Measurements from ENCODE around the gene SPDL1. TPM values are rescaled to one million over a fixed set of nuclear protein-coding genes. Genes with fewer than 3 reads are reported as not detected.

SPDL1 gene
- total RNA-seq, 1 donor, result 43.7 TPM

GRCh38 chr5:169551696-169552095, 31.9 kb upstream of the SPDL1 start:
- no peak overlapping the region for H3K4me3 ChIP-seq (ENCODE audit: low read depth, low read length)
- no peak for TF ChIP-seq CTCF (IDR thresholded peaks at IDR 0.05; ENCODE audit: insufficient read depth, low read length)
- DNase-seq (ENCODE audit: low read depth), result no peak

GRCh38 chr5:169554251-169554650, 29.3 kb upstream of the SPDL1 start:
- H3K4me3 ChIP-seq (ENCODE audit: low read depth, low read length), result no peak overlapping the region
- DNase-seq (ENCODE audit: low read depth), result no peak
- no peak for TF ChIP-seq CTCF (IDR thresholded peaks at IDR 0.05; ENCODE audit: insufficient read depth, low read length)

- TF ChIP-seq CTCF (IDR thresholded peaks at IDR 0.05; ENCODE audit: insufficient read depth, low read length), result no peak
These were observed 25.7 kb upstream of the SPDL1 start for GRCh38 chr5:169557838-169558237.

GRCh38 chr5:169561893-169562292, 21.7 kb upstream of the SPDL1 start:
- TF ChIP-seq CTCF (IDR thresholded peaks at IDR 0.05; ENCODE audit: insufficient read depth, low read length), result no peak
- peak; percentile 94 for DNase-seq (ENCODE audit: low read depth)
- H3K4me3 ChIP-seq (ENCODE audit: low read depth, low read length), result no peak overlapping the region

More at GRCh38 chr5:169557838-169558237, 25.7 kb upstream of the SPDL1 start:
- no peak overlapping the region for H3K4me3 ChIP-seq (ENCODE audit: low read depth, low read length)
- no peak for DNase-seq (ENCODE audit: low read depth)

GRCh38 chr5:169563369-169563768, 20.2 kb upstream of the SPDL1 start:
- H3K4me3 ChIP-seq (ENCODE audit: low read depth, low read length), result no peak overlapping the region
- TF ChIP-seq CTCF (IDR thresholded peaks at IDR 0.05; ENCODE audit: insufficient read depth, low read length), result no peak
- peak; percentile 30 for DNase-seq (ENCODE audit: low read depth)

- no peak for TF ChIP-seq CTCF (IDR thresholded peaks at IDR 0.05; ENCODE audit: insufficient read depth, low read length)
- peak; percentile 53 for DNase-seq (ENCODE audit: low read depth)
These were observed 17.4 kb upstream of the SPDL1 start for GRCh38 chr5:169566202-169566601.

GRCh38 chr5:169567079-169567478, 16.5 kb upstream of the SPDL1 start:
- H3K4me3 ChIP-seq (ENCODE audit: low read depth, low read length), result no peak overlapping the region
- no peak for DNase-seq (ENCODE audit: low read depth)

More at GRCh38 chr5:169566202-169566601, 17.4 kb upstream of the SPDL1 start:
- no peak overlapping the region for H3K4me3 ChIP-seq (ENCODE audit: low read depth, low read length)

More at GRCh38 chr5:169567079-169567478, 16.5 kb upstream of the SPDL1 start:
- TF ChIP-seq CTCF (IDR thresholded peaks at IDR 0.05; ENCODE audit: insufficient read depth, low read length), result no peak
